ENCODE data around the gene TKT. TPM values are rescaled to one million over a fixed set of nuclear protein-coding genes. Genes with fewer than 3 reads are reported as not detected.

Gene TKT
- total RNA-seq, 1 donor from 2014 or later: 154 TPM

GRCh38 chr3:53224026-53224425 is 31.8 kb downstream of the TKT start:
- H3K4me3 Mint-ChIP-seq: no peak overlapping the region
- H3K27ac Mint-ChIP-seq: no peak overlapping the region
- ChIA-PET POLR2A (interaction anchor here (0.7 kb wide), 1 partner anchor 54 kb away, joined by 4 read pairs; no protein-coding TSS in a partner anchor), CTCF (no interaction called here)
- H3K36me3 Mint-ChIP-seq (ENCODE audit: low read depth): peaks cover 60% of the 10 kb centered on the region
- TF ChIP-seq CTCF (IDR thresholded peaks at IDR 0.05): no peak
- intact Hi-C loops (cut with micrococcal nuclease): no loop called here
- H3K4me1 Mint-ChIP-seq: peaks cover 5% of the 10 kb centered on the region
- DNase-seq: no peak
- no peaks in the 10 kb centered on the region for H3K27me3 Mint-ChIP-seq
- no peak for ATAC-seq (ENCODE audit: low read depth)
- H3K9me3 Mint-ChIP-seq: no peaks in the 10 kb centered on the region

- peaks cover 5% of the 10 kb centered on the region for H3K4me1 Mint-ChIP-seq
- H3K36me3 Mint-ChIP-seq (ENCODE audit: low read depth): peaks cover 55% of the 10 kb centered on the region
- ATAC-seq (ENCODE audit: low read depth): no peak
- H3K4me3 Mint-ChIP-seq: no peak overlapping the region
- CTCF ChIA-PET: no interaction called here
- H3K27ac Mint-ChIP-seq: no peak overlapping the region
- TF ChIP-seq CTCF (IDR thresholded peaks at IDR 0.05): no peak
- no peaks in the 10 kb centered on the region for H3K9me3 Mint-ChIP-seq
- no peaks in the 10 kb centered on the region for H3K27me3 Mint-ChIP-seq
- intact Hi-C loops (cut with micrococcal nuclease): no loop called here
- no peak for DNase-seq
- POLR2A ChIA-PET: interaction anchor here (0.7 kb wide), 1 partner anchor 53 kb away, joined by 4 read pairs; no protein-coding TSS in a partner anchor
Measured at GRCh38 chr3:53223541-53223966, 32.3 kb downstream of the TKT start.

GRCh38 chr3:53223025-53223424 is 32.8 kb downstream of the TKT start:
- intact Hi-C loops (cut with micrococcal nuclease): no loop called here
- ATAC-seq (ENCODE audit: low read depth) (no peak), DNase-seq (no peak)
- CTCF ChIA-PET: no interaction called here
- H3K36me3 Mint-ChIP-seq (ENCODE audit: low read depth): peaks cover 50% of the 10 kb centered on the region
- no peak for TF ChIP-seq CTCF (IDR thresholded peaks at IDR 0.05)
- no peak overlapping the region for H3K4me3 Mint-ChIP-seq
- no peaks in the 10 kb centered on the region for H3K27me3 Mint-ChIP-seq
- H3K4me1 Mint-ChIP-seq: peaks cover 11% of the 10 kb centered on the region
- no peaks in the 10 kb centered on the region for H3K9me3 Mint-ChIP-seq
- H3K27ac Mint-ChIP-seq: no peak overlapping the region
- POLR2A ChIA-PET: no interaction called here

GRCh38 chr3:53222183-53222901 is 33.5 kb downstream of the TKT start:
- no peak for ATAC-seq (ENCODE audit: low read depth)
- no peak for TF ChIP-seq CTCF (IDR thresholded peaks at IDR 0.05)
- no peak for DNase-seq
- Mint-ChIP-seq H3K27me3 (no peaks in the 10 kb centered on the region), H3K27ac (no peak overlapping the region), H3K36me3 (ENCODE audit: low read depth) (peaks cover 43% of the 10 kb centered on the region), H3K4me3 (no peak overlapping the region), H3K4me1 (peaks cover 13% of the 10 kb centered on the region), H3K9me3 (no peaks in the 10 kb centered on the region)
- ChIA-PET POLR2A (no interaction called here), CTCF (no interaction called here)
- intact Hi-C loops (cut with micrococcal nuclease): no loop called here

GRCh38 chr3:53221827-53222182 is 34.0 kb downstream of the TKT start:
- TF ChIP-seq CTCF (IDR thresholded peaks at IDR 0.05): no peak
- H3K36me3 Mint-ChIP-seq (ENCODE audit: low read depth): peaks cover 38% of the 10 kb centered on the region
- no peak overlapping the region for H3K4me3 Mint-ChIP-seq
- no peaks in the 10 kb centered on the region for H3K9me3 Mint-ChIP-seq
- intact Hi-C loops (cut with micrococcal nuclease): no loop called here
- POLR2A ChIA-PET: interaction anchor here (0.5 kb wide), 1 partner anchor 23 kb away, joined by 4 read pairs; no protein-coding TSS in a partner anchor
- no peaks in the 10 kb centered on the region for H3K27me3 Mint-ChIP-seq
- CTCF ChIA-PET: no interaction called here
- DNase-seq: no peak
- no peak overlapping the region for H3K27ac Mint-ChIP-seq
- peaks cover 13% of the 10 kb centered on the region for H3K4me1 Mint-ChIP-seq
- no peak for ATAC-seq (ENCODE audit: low read depth)
